HEK293 (cell line): ENCODE data around the gene APLF.

Experiments
- CTCF ChIA-PET: fragments of 350-600 bp; formaldehyde crosslinking; extraction: SDS; loops from one replicate; lab custom pipeline; 2021; ENCODE audit warnings: antibody characterized with exemption; lab: Yijun Ruan, JAX
- POLR2A ChIA-PET: fragments of 300-600 bp; formaldehyde crosslinking; extraction: SDS; loops from one replicate; lab custom pipeline; 2020; ENCODE audit warnings: antibody characterized with exemption, inconsistent platforms; lab: Yijun Ruan, JAX
- H3K27ac ChIP-seq: fragments of 200-500 bp; sonication (Bioruptor generic); 2 replicates; pipeline ENCODE4 v1.5.1; 2014; ENCODE audit warnings: low read depth, low read length, control low read depth, inconsistent platforms; ENCODE audit errors: extremely low read depth
- H3K36me3 ChIP-seq, 2 experiments: fragments of 200-500 bp in 1 of 2; sonication (Bioruptor generic) in 1 of 2; 1 replicate in 1 of 2; 2 replicates in 1 of 2; pipeline ENCODE4 v1.5.1; 2014 to 2017; ENCODE audit warnings: inconsistent platforms in 2 of 2, low read length in 2 of 2; ENCODE audit not compliant: control insufficient read depth in 2 of 2, insufficient read depth in 1 of 2
- H3K4me1 ChIP-seq: fragments of 200-500 bp; sonication (Bioruptor generic); 2 replicates; pipeline ENCODE4 v1.5.1; 2014; ENCODE audit warnings: mild to moderate bottlenecking, low read length, inconsistent platforms; ENCODE audit not compliant: control insufficient read depth, insufficient read depth
- H3K4me3 ChIP-seq: 2 replicates; pipeline ENCODE4 v1.5.1; 2011; ENCODE audit warnings: low read depth, mild to moderate bottlenecking, control low read depth, low read length, moderate library complexity
- H3K9me3 ChIP-seq: fragments of 200-500 bp; sonication (Bioruptor generic); 2 replicates; pipeline ENCODE4 v1.5.1; 2014; ENCODE audit warnings: low read depth, low read length, inconsistent platforms; ENCODE audit not compliant: control insufficient read depth, insufficient read depth
- FEZF1 ChIP-seq: fragments of 450-650 bp; formaldehyde crosslinking; IDR thresholded peaks from 2 replicates; pipeline ENCODE4 v1.5.1; 2016; ENCODE audit warnings: missing biosample characterization, missing genetic modification characterization
- INSM2 ChIP-seq: fragments of 450-650 bp; formaldehyde crosslinking; IDR thresholded peaks from 2 replicates; pipeline ENCODE4 v1.5.1; 2016; ENCODE audit warnings: missing biosample characterization, missing genetic modification characterization
- KLF8 ChIP-seq: fragments of 450-650 bp; formaldehyde crosslinking; IDR thresholded peaks from 2 replicates; pipeline ENCODE4 v1.5.1; 2016; ENCODE audit warnings: missing biosample characterization, missing genetic modification characterization
- KLF9 ChIP-seq: fragments of 450-650 bp; formaldehyde crosslinking; IDR thresholded peaks from 2 replicates; pipeline ENCODE4 v1.5.1; 2016; ENCODE audit warnings: missing biosample characterization, missing genetic modification characterization, low read depth
- MYNN ChIP-seq: fragments of 450-650 bp; formaldehyde crosslinking; IDR thresholded peaks from 2 replicates; pipeline ENCODE4 v1.5.1; 2016; ENCODE audit warnings: missing biosample characterization, missing genetic modification characterization, borderline replicate concordance
- PRDM2 ChIP-seq: fragments of 450-650 bp; formaldehyde crosslinking; IDR thresholded peaks from 2 replicates; pipeline ENCODE4 v1.5.1; 2016; ENCODE audit warnings: missing biosample characterization, missing genetic modification characterization, borderline replicate concordance
- SCRT2 ChIP-seq: fragments of 450-650 bp; formaldehyde crosslinking; IDR thresholded peaks from 2 replicates; pipeline ENCODE4 v1.5.1; 2016; ENCODE audit warnings: missing biosample characterization, missing genetic modification characterization
- TCF7L2 ChIP-seq: IDR thresholded peaks from 2 replicates; pipeline ENCODE4 v1.6.1; 2011; ENCODE audit warnings: low read depth, mild to moderate bottlenecking, inconsistent platforms, low read length, moderate library complexity, borderline replicate concordance
- ZBTB26 ChIP-seq: fragments of 450-650 bp; formaldehyde crosslinking; optimal IDR thresholded peaks from 2 replicates; pipeline ENCODE3; 2016; ENCODE audit warnings: missing biosample characterization, mild to moderate bottlenecking, missing genetic modification characterization
- ZEB2 ChIP-seq: fragments of 450-650 bp; formaldehyde crosslinking; IDR thresholded peaks from 2 replicates; pipeline ENCODE4 v1.5.1; 2016; ENCODE audit warnings: missing biosample characterization, missing genetic modification characterization
- ZIC2 ChIP-seq: fragments of 450-650 bp; formaldehyde crosslinking; IDR thresholded peaks from 2 replicates; pipeline ENCODE4 v1.5.1; 2016; ENCODE audit warnings: missing biosample characterization, missing genetic modification characterization
- ZNF239 ChIP-seq: fragments of 450-650 bp; formaldehyde crosslinking; IDR thresholded peaks from 2 replicates; pipeline ENCODE4 v1.5.1; 2016; ENCODE audit warnings: missing biosample characterization, missing genetic modification characterization
- ZNF394 ChIP-seq: fragments of 450-650 bp; formaldehyde crosslinking; IDR thresholded peaks from 2 replicates; pipeline ENCODE4 v1.5.1; 2016; ENCODE audit warnings: missing biosample characterization, missing genetic modification characterization, mild to moderate bottlenecking, moderate library complexity, borderline replicate concordance
- ZNF449 ChIP-seq: fragments of 450-650 bp; formaldehyde crosslinking; IDR thresholded peaks from 2 replicates; pipeline ENCODE4 v1.5.1; 2017; ENCODE audit warnings: missing biosample characterization, mild to moderate bottlenecking, missing genetic modification characterization, moderate library complexity
- ZNF561 ChIP-seq: fragments of 450-650 bp; IDR thresholded peaks from 2 replicates; pipeline ENCODE4 v1.5.1; 2018; ENCODE audit warnings: missing biosample characterization, missing genetic modification characterization, borderline replicate concordance
- ZNF639 ChIP-seq: fragments of 450-650 bp; formaldehyde crosslinking; IDR thresholded peaks from 2 replicates; pipeline ENCODE4 v1.5.1; 2016; ENCODE audit warnings: missing biosample characterization, missing genetic modification characterization
- ZNF654 ChIP-seq: fragments of 450-650 bp; formaldehyde crosslinking; IDR thresholded peaks from 2 replicates; pipeline ENCODE4 v1.5.1; 2016; ENCODE audit warnings: low read depth, missing biosample characterization, missing genetic modification characterization
- ZNF677 ChIP-seq: fragments of 450-650 bp; IDR thresholded peaks from 2 replicates; pipeline ENCODE4 v1.5.0; 2018; ENCODE audit warnings: missing biosample characterization, mild to moderate bottlenecking, missing genetic modification characterization, moderate library complexity
- ZNF707 ChIP-seq: fragments of 450-650 bp; formaldehyde crosslinking; IDR thresholded peaks from 2 replicates; pipeline ENCODE4 v1.5.1; 2016; ENCODE audit warnings: missing biosample characterization, missing genetic modification characterization
- ZNF843 ChIP-seq: fragments of 450-650 bp; formaldehyde crosslinking; IDR thresholded peaks from 2 replicates; pipeline ENCODE4 v1.5.1; 2016; ENCODE audit warnings: missing biosample characterization, missing genetic modification characterization
- ZSCAN18 ChIP-seq: fragments of 450-650 bp; formaldehyde crosslinking; IDR thresholded peaks from 2 replicates; pipeline ENCODE4 v1.5.1; 2016; ENCODE audit warnings: missing biosample characterization, missing genetic modification characterization

Gene APLF

GRCh38 chr2:68467077-68467960 lies at the start of gene APLF, which contains the start of gene FBXO48 (continued):
- TF ChIP-seq ZNF843 (tag by site-specific recombination) (peak; percentile 39; the same call in 1 of the 2 replicates), SCRT2 (tag by site-specific recombination) (no peak), INSM2 (tag by site-specific recombination) (0 out of 2 replicates have a peak, but pooled peaks have one; percentile 29), ZNF394 (tag by site-specific recombination) (0 out of 2 replicates have a peak, but pooled peaks have one; percentile 15), KLF8 (tag by site-specific recombination) (peak; percentile 90), ZEB2 (tag by site-specific recombination) (peak; percentile 67), ZNF449 (tag by site-specific recombination) (peak; percentile 56; the same call in 1 of the 2 replicates), ZIC2 (tag by site-specific recombination) (peak; percentile 82), ZBTB26 (tag by site-specific recombination) (peak; percentile 40), ZSCAN18 (tag by site-specific recombination) (no peak), KLF9 (peak; percentile 93), ZNF639 (tag by site-specific recombination) (no peak), FEZF1 (tag by site-specific recombination) (no peak), ZNF677 (0 out of 2 replicates have a peak, but pooled peaks have one; percentile 6)
- TF ChIP-seq, all 188 proteins: peak for 54

GRCh38 chr2:68417926-68418325 lies 49.5 kb upstream of the APLF start:
- ChIA-PET POLR2A (no interaction called here), CTCF (interaction anchor here (0.6 to 0.9 kb wide), 2 partner anchors 14 to 60 kb away, joined by 3 read pairs; no protein-coding TSS in a partner anchor)
- H3K4me1 ChIP-seq, result no peaks in the 10 kb centered on the region
- H3K9me3 ChIP-seq, result no peaks in the 10 kb centered on the region
- no peak overlapping the region for H3K27ac ChIP-seq
- no peak overlapping the region for H3K4me3 ChIP-seq
- no peaks in the 10 kb centered on the region for H3K36me3 ChIP-seq
- no peak for TF ChIP-seq ZNF654 (tag by site-specific recombination)
- TF ChIP-seq MYNN, result no peak
- TF ChIP-seq ZNF707 (tag by site-specific recombination), result no peak
- TF ChIP-seq PRDM2 (tag by site-specific recombination), result no peak
- no peak for TF ChIP-seq TCF7L2
- TF ChIP-seq ZNF561, result no peak
- no peak for TF ChIP-seq ZNF239
